Measurements from ENCODE around the gene GOLGA8K. TPM values are rescaled to one million over a fixed set of nuclear protein-coding genes. Genes with fewer than 3 reads are reported as not detected.
"Not testable (repeated sequence)": the region's sequence is repeated elsewhere in the genome, so short reads cannot be mapped to it uniquely, and the experiment has no call there.

GOLGA8K gene
- total RNA-seq, 1 experiment from 2014 or later, result 1.2 TPM

- BruUV-seq (replicated peaks); H3K9me2 ChIP-seq (replicated peaks; ENCODE audit: low read length); ATAC-seq; H3K9me3 ChIP-seq (ENCODE audit: low read length); H3K79me2 ChIP-seq (ENCODE audit: low read length); H3K27me3 ChIP-seq (ENCODE audit: low read length); H3K4me1 ChIP-seq (ENCODE audit: insufficient read depth, low read length); H3F3A ChIP-seq (ENCODE audit: low read length, unreplicated experiment); H2AFZ ChIP-seq (ENCODE audit: low read length); intact Hi-C loops (cut with micrococcal nuclease); POLR2A ChIA-PET (ENCODE audit: unreplicated experiment); CTCF ChIA-PET; H3K4me2 ChIP-seq (ENCODE audit: low read length); H3K9ac ChIP-seq (ENCODE audit: low read length); DNase-seq; H3K27ac ChIP-seq (ENCODE audit: low read length); H4K20me1 ChIP-seq (ENCODE audit: low read length); H3K4me3 ChIP-seq (ENCODE audit: low read length); H3K36me3 ChIP-seq (ENCODE audit: low read depth, low read length): not testable (repeated sequence)
Measured at GRCh38 chr15:32396522-32396921, 6.6 kb downstream of the GOLGA8K start.

- H3K27me3 ChIP-seq (ENCODE audit: low read length); H3K36me3 ChIP-seq (ENCODE audit: low read depth, low read length); H3K4me1 ChIP-seq (ENCODE audit: insufficient read depth, low read length); ATAC-seq; H3K4me2 ChIP-seq (ENCODE audit: low read length); H3K9me3 ChIP-seq (ENCODE audit: low read length); H3K27ac ChIP-seq (ENCODE audit: low read length); H3K4me3 ChIP-seq (ENCODE audit: low read length); H2AFZ ChIP-seq (ENCODE audit: low read length); POLR2A ChIA-PET (ENCODE audit: unreplicated experiment); BruUV-seq (replicated peaks); intact Hi-C loops (cut with micrococcal nuclease); H3K9ac ChIP-seq (ENCODE audit: low read length); H3K9me2 ChIP-seq (replicated peaks; ENCODE audit: low read length); H3K79me2 ChIP-seq (ENCODE audit: low read length); H3F3A ChIP-seq (ENCODE audit: low read length, unreplicated experiment); DNase-seq; CTCF ChIA-PET; H4K20me1 ChIP-seq (ENCODE audit: low read length): not testable (repeated sequence)
Measured at GRCh38 chr15:32394745-32395144, 8.3 kb downstream of the GOLGA8K start.

GRCh38 chr15:32388050-32388648 lies 14.9 kb downstream of the GOLGA8K start:
- H3K9ac ChIP-seq (ENCODE audit: low read length); H3K4me1 ChIP-seq (ENCODE audit: insufficient read depth, low read length); H3K27ac ChIP-seq (ENCODE audit: low read length); H3K9me3 ChIP-seq (ENCODE audit: low read length); H2AFZ ChIP-seq (ENCODE audit: low read length); H3K79me2 ChIP-seq (ENCODE audit: low read length); H3K36me3 ChIP-seq (ENCODE audit: low read depth, low read length); intact Hi-C loops (cut with micrococcal nuclease); DNase-seq; H3K9me2 ChIP-seq (replicated peaks; ENCODE audit: low read length); CTCF ChIA-PET; BruUV-seq (replicated peaks); H3K4me2 ChIP-seq (ENCODE audit: low read length); H4K20me1 ChIP-seq (ENCODE audit: low read length); H3K27me3 ChIP-seq (ENCODE audit: low read length); H3F3A ChIP-seq (ENCODE audit: low read length, unreplicated experiment); H3K4me3 ChIP-seq (ENCODE audit: low read length); POLR2A ChIA-PET (ENCODE audit: unreplicated experiment): not testable (repeated sequence)
- peak; percentile 72; the same call in 1 of the 2 replicates for ATAC-seq

GRCh38 chr15:32385823-32386495 lies 17.1 kb downstream of the GOLGA8K start:
- H4K20me1 ChIP-seq (ENCODE audit: low read length); H3K9ac ChIP-seq (ENCODE audit: low read length); ATAC-seq; H3F3A ChIP-seq (ENCODE audit: low read length, unreplicated experiment); H3K36me3 ChIP-seq (ENCODE audit: low read depth, low read length); H3K9me3 ChIP-seq (ENCODE audit: low read length); H3K27ac ChIP-seq (ENCODE audit: low read length); POLR2A ChIA-PET (ENCODE audit: unreplicated experiment); BruUV-seq (replicated peaks); H3K4me3 ChIP-seq (ENCODE audit: low read length); H3K27me3 ChIP-seq (ENCODE audit: low read length); DNase-seq; H3K4me1 ChIP-seq (ENCODE audit: insufficient read depth, low read length); CTCF ChIA-PET; intact Hi-C loops (cut with micrococcal nuclease); H3K4me2 ChIP-seq (ENCODE audit: low read length); H3K79me2 ChIP-seq (ENCODE audit: low read length); H3K9me2 ChIP-seq (replicated peaks; ENCODE audit: low read length); H2AFZ ChIP-seq (ENCODE audit: low read length): not testable (repeated sequence)

GRCh38 chr15:32374185-32374584 lies 28.9 kb downstream of the GOLGA8K start:
- H3K27me3 ChIP-seq (ENCODE audit: low read length); BruUV-seq (replicated peaks); POLR2A ChIA-PET (ENCODE audit: unreplicated experiment); H3K9me3 ChIP-seq (ENCODE audit: low read length); H3K4me3 ChIP-seq (ENCODE audit: low read length); DNase-seq; H4K20me1 ChIP-seq (ENCODE audit: low read length); H3K27ac ChIP-seq (ENCODE audit: low read length); intact Hi-C loops (cut with micrococcal nuclease); H3K4me2 ChIP-seq (ENCODE audit: low read length); H3K36me3 ChIP-seq (ENCODE audit: low read depth, low read length); CTCF ChIA-PET; H3K9me2 ChIP-seq (replicated peaks; ENCODE audit: low read length); ATAC-seq; H3K4me1 ChIP-seq (ENCODE audit: insufficient read depth, low read length); H3K79me2 ChIP-seq (ENCODE audit: low read length); H2AFZ ChIP-seq (ENCODE audit: low read length); H3K9ac ChIP-seq (ENCODE audit: low read length); H3F3A ChIP-seq (ENCODE audit: low read length, unreplicated experiment): not testable (repeated sequence)

GRCh38 chr15:32373707-32374106 lies 29.4 kb downstream of the GOLGA8K start:
- H3K27me3 ChIP-seq (ENCODE audit: low read length); H3K4me3 ChIP-seq (ENCODE audit: low read length); H4K20me1 ChIP-seq (ENCODE audit: low read length); H3K9me2 ChIP-seq (replicated peaks; ENCODE audit: low read length); H3K4me2 ChIP-seq (ENCODE audit: low read length); intact Hi-C loops (cut with micrococcal nuclease); BruUV-seq (replicated peaks); H3K9ac ChIP-seq (ENCODE audit: low read length); CTCF ChIA-PET; H3F3A ChIP-seq (ENCODE audit: low read length, unreplicated experiment); H3K27ac ChIP-seq (ENCODE audit: low read length); H3K9me3 ChIP-seq (ENCODE audit: low read length); H3K79me2 ChIP-seq (ENCODE audit: low read length); H3K4me1 ChIP-seq (ENCODE audit: insufficient read depth, low read length); ATAC-seq; DNase-seq; H3K36me3 ChIP-seq (ENCODE audit: low read depth, low read length); H2AFZ ChIP-seq (ENCODE audit: low read length); POLR2A ChIA-PET (ENCODE audit: unreplicated experiment): not testable (repeated sequence)

- H4K20me1 ChIP-seq (ENCODE audit: low read length); H3F3A ChIP-seq (ENCODE audit: low read length, unreplicated experiment); H2AFZ ChIP-seq (ENCODE audit: low read length); POLR2A ChIA-PET (ENCODE audit: unreplicated experiment); H3K27me3 ChIP-seq (ENCODE audit: low read length); BruUV-seq (replicated peaks); H3K4me2 ChIP-seq (ENCODE audit: low read length); H3K79me2 ChIP-seq (ENCODE audit: low read length); H3K9ac ChIP-seq (ENCODE audit: low read length); H3K4me3 ChIP-seq (ENCODE audit: low read length); H3K4me1 ChIP-seq (ENCODE audit: insufficient read depth, low read length); CTCF ChIA-PET; DNase-seq; ATAC-seq; H3K36me3 ChIP-seq (ENCODE audit: low read depth, low read length); H3K27ac ChIP-seq (ENCODE audit: low read length); intact Hi-C loops (cut with micrococcal nuclease); H3K9me3 ChIP-seq (ENCODE audit: low read length); H3K9me2 ChIP-seq (replicated peaks; ENCODE audit: low read length): not testable (repeated sequence)
Measured at GRCh38 chr15:32372075-32372474, 31.0 kb downstream of the GOLGA8K start.

Measured in PC-3 (cell line).